ENCODE measurements around the gene FAM90A1. TPM values are rescaled to one million over a fixed set of nuclear protein-coding genes. Genes with fewer than 3 reads are reported as not detected.
"Not testable (repeated sequence)": the region's sequence is repeated elsewhere in the genome, so short reads cannot be mapped to it uniquely, and the experiment has no call there.

Gene FAM90A1
- total RNA-seq, 4 donors from 2014 or later, result 0.39 TPM; not detected in 3

DNA sequence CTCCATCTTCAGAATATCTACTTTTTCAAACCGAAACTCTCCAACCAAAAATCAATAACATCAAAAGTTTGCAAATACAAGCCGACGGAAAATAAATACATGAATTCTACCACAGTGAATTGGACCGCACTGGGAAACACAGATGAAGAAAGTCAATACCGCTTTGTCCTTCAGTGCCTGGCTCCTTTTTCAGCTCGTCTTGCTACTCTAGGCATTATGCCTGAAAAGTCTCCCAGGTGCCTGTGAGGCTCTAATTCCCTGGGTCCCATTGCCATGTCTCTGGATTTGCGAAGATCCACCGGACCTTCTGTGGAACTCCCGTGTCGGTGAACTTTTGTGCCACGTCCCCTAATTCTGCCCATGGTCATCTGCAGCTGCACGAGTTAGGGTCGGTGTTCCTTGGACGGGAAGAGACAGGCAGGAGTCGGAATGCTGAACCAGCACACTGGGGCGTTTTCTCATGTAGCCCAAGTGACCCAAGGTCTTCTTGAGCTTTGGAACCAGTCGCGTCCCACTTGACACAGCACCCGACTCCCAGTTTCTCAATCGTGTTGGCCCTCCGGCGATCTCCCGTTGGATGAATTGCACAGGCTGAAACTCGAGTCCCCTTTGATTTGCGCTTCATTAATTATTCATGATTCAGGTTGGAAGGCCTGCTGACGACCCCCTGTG is 8.6 kb downstream of the FAM90A1 start:
- H3K4me3 ChIP-seq (replicated peaks in 1 of 3); H3K27ac ChIP-seq; DNase-seq; H3K9me3 ChIP-seq; H3K36me3 ChIP-seq; H3K4me1 ChIP-seq; H3K27me3 ChIP-seq; intact Hi-C loops (cut with DNase I): not testable (repeated sequence)
- WGBS, 2 donors, result 80 to 87% methylated on average over 26 of the region's 26 CpGs

- DNase-seq; H3K27me3 ChIP-seq; H3K27ac ChIP-seq; intact Hi-C loops (cut with DNase I); H3K4me1 ChIP-seq; H3K36me3 ChIP-seq; H3K9me3 ChIP-seq; H3K4me3 ChIP-seq (replicated peaks in 1 of 3): not testable (repeated sequence)
- 85 to 95% methylated on average over 1 of the region's 1 CpG for WGBS, 2 donors
Measured at GRCh38 chr12:8197685-8198308, 29.6 kb downstream of the FAM90A1 start.

GRCh38 chr12:8188088-8188487 is 39.3 kb downstream of the FAM90A1 start:
- WGBS, 2 donors, result 89 to 92% methylated on average over 2 of the region's 2 CpGs
- H3K27ac ChIP-seq; DNase-seq; H3K9me3 ChIP-seq; H3K36me3 ChIP-seq; H3K4me1 ChIP-seq; H3K27me3 ChIP-seq; intact Hi-C loops (cut with DNase I); H3K4me3 ChIP-seq (replicated peaks in 1 of 3): not testable (repeated sequence)

DNA sequence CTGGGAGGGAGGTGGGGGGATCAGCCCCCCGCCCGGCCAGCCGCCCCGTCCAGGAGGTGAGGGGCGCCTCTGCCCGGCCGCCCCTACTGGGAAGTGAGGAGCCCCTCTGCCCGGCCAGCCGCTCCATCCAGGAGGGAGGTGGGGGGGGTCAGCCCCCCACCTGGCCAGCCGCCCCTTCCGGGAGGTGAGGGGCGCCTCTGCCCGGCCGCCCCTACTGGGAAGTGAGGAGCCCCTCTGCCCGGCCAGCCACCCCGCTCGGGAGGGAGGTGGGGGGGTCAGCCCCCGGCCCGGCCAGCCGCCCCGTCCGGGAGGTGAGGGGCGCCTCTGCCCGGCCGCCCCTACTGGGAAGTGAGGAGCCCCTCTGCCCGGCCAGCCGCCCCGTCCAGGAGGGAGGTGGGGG is 43.2 kb downstream of the FAM90A1 start:
- H3K27me3 ChIP-seq; H3K4me3 ChIP-seq (replicated peaks in 1 of 3); intact Hi-C loops (cut with DNase I); H3K9me3 ChIP-seq; H3K4me1 ChIP-seq; H3K27ac ChIP-seq; DNase-seq; H3K36me3 ChIP-seq: not testable (repeated sequence)
- WGBS, 2 donors, result no CpG with 5 or more reads among the region's 28 CpGs

DNA sequence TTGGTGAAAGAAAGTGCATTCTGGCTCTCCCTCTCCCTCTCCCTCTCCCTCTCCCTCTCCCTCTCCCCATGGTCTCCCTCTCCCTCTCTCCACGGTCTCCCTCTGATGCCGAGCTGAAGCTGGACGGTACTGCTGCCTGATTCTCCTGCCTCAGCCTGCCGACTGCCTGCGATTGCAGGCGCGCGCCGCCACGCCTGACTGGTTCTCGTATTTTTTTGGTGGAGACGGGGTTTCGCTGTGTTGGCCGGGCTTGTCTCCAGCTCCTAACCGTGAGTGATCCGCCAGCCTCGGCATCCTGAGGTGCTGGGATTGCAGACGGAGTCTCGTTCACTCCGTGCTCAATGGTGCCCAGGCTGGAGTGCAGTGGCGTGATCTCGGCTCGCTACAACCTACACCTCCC is 44.1 kb downstream of the FAM90A1 start:
- H3K27me3 ChIP-seq; H3K4me3 ChIP-seq (replicated peaks in 1 of 3); H3K27ac ChIP-seq; H3K36me3 ChIP-seq; intact Hi-C loops (cut with DNase I); H3K4me1 ChIP-seq; H3K9me3 ChIP-seq; DNase-seq: not testable (repeated sequence)
- 88 to 92% methylated on average over 16 to 21 of the region's 23 CpGs for WGBS, 2 donors

DNA sequence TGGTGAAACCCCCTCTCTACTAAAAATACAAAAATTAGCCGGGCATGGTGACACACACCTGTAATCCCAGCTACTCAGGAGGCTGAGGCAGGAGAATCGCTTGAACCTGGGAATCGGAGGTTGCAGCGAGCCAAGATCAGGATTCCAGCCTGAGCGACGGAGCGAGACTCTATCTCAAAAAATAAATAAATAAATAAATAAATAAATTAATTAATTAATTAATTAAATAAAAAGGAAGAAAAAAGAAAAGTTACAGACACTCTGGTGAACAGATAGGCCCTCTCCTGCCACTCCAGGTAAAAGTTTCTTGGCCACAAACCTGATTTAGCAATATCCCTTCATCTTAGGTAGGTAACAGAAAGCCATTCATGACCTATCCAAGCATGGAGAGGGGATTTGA is 44.5 kb downstream of the FAM90A1 start:
- H3K27ac ChIP-seq; H3K4me3 ChIP-seq (replicated peaks in 1 of 3); DNase-seq; H3K27me3 ChIP-seq; H3K36me3 ChIP-seq; intact Hi-C loops (cut with DNase I); H3K4me1 ChIP-seq; H3K9me3 ChIP-seq: not testable (repeated sequence)
- WGBS, 2 donors, result 98 to 99% methylated on average over 7 of the region's 7 CpGs

- H3K9me3 ChIP-seq; H3K36me3 ChIP-seq; H3K4me1 ChIP-seq; H3K4me3 ChIP-seq (replicated peaks in 1 of 3); H3K27me3 ChIP-seq; H3K27ac ChIP-seq; intact Hi-C loops (cut with DNase I): not testable (repeated sequence)
- peak; percentile 20 to 24 for DNase-seq
Measured at GRCh38 chr12:8181271-8181670, 46.1 kb downstream of the FAM90A1 start.

- WGBS, 2 donors, result 1% methylated on average over 21 to 31 of the region's 43 CpGs
- H3K36me3 ChIP-seq; H3K4me1 ChIP-seq; intact Hi-C loops (cut with DNase I); H3K27me3 ChIP-seq; H3K9me3 ChIP-seq: not testable (repeated sequence)
- TF ChIP-seq POLR2A (IDR thresholded peaks at IDR 0.05) (peak in 1 of 2 donors; percentile 29), CTCF (IDR thresholded peaks at IDR 0.05) (peak in 4 of 6 experiments; percentile 12 to 64 (median 52))
- peak overlapping the region; percentile 52 to 65 (median 53) for H3K4me3 ChIP-seq (replicated peaks in 1 of 3)
- H3K27ac ChIP-seq, result peak overlapping the region in 2 of 3 donors; percentile 52 to 83
- DNase-seq, result peak; percentile 66 to 70
Measured at GRCh38 chr12:8179989-8180585, 47.3 kb downstream of the FAM90A1 start.

- WGBS, 2 donors, result 92 to 96% methylated on average over 2 of the region's 2 CpGs
- intact Hi-C loops (cut with DNase I); H3K4me3 ChIP-seq (replicated peaks in 1 of 3); DNase-seq; H3K27me3 ChIP-seq; H3K9me3 ChIP-seq; H3K36me3 ChIP-seq; H3K27ac ChIP-seq; H3K4me1 ChIP-seq: not testable (repeated sequence)
Measured at GRCh38 chr12:8172911-8173310, 54.5 kb downstream of the FAM90A1 start.
